Measurements from ENCODE around the gene CHAT.

CHAT gene

DNA sequence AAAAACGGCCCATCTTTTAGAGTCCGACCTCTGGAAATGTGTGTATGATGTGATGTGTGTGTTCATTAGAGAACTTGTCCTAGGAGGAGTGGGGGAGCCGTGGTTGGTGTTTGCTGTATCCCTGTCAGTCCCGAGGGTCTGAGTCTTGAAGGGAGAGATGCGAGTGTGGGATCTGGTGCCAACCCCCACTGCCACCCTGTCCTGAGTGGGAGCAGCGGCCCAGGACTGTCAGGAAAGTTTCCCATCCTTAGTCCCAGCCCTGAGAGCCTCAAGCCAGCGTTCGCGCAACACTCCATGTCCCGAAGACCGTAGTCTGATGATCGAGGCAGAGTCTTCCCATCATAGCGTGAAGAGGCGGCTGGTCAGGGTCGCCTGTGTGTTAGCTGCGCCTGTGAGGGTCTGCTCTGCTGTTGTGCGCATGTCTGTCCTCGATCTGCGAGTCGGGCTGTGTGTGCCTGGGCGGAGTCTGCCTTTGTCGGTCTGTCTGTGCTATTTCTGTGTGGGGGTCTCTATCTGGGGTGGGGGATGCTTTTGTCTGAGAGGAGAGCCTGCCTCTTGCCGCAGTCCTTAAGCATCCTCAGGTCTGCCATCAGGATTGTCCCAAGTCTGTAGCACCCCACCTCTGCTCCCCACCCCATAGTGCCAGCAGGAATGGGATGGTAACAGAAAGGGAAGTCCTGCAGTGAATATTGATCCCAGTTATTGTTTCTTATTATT lies 514 bp upstream of the CHAT start:
- Mint-ChIP-seq H3K27ac (no peak overlapping the region), H3K36me3 (ENCODE audit: low read depth) (peaks cover 7% of the 10 kb centered on the region), H3K4me3 (no peak overlapping the region), H3K27me3 (peaks cover 75% of the 10 kb centered on the region), H3K4me1 (no peaks in the 10 kb centered on the region), H3K9me3 (no peaks in the 10 kb centered on the region)
- no peak for ATAC-seq
- DNase-seq = no peak

DNA sequence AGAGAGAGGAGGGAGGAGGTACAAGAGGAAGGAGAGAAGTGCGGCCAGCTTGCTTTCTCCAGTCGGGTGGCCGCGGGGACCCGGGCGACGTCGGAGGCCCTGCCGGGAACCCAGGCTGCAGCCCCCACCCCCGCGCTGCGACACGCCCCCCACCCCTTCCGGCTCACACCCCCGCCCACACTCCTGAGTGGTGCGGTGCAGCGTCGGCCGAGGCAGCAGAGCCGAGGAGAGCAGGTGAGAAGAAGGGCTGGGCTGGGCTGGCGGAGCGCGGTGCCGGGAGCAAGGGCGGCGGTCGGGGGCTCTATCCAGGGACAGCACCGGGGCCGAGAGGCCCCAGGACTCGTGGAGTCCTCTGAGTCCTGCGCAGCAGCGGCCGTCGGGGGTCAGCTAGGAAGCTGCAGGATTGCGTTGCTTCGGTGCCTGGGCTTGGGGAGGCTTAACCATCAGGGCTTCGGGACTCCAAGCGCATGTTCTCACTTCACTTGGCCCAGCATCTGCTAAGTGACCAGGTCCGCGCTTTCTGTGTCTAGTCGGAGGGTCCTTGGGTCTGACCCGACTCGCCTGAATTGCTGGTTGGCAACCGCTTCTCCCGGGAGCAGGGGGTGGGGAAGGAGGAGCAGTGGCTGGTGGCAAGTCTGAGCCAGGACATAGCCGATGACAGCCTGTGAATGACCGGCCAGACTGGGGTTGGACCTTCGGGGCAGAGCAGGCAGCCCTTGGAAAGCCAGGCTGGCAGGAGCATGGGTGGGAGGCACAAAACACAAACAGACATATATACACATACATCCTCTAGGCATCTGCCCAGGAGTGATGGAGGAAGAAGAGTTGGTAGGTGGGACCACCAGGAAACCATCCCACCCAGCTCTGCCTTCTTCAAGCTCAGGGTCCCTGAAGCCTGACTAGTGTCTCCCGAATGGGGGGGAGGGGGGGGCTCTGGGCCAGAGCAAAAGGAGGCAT lies 683 bp downstream of the CHAT start:
- H3K36me3 Mint-ChIP-seq (ENCODE audit: low read depth) = peaks cover 7% of the 10 kb centered on the region

DNA sequence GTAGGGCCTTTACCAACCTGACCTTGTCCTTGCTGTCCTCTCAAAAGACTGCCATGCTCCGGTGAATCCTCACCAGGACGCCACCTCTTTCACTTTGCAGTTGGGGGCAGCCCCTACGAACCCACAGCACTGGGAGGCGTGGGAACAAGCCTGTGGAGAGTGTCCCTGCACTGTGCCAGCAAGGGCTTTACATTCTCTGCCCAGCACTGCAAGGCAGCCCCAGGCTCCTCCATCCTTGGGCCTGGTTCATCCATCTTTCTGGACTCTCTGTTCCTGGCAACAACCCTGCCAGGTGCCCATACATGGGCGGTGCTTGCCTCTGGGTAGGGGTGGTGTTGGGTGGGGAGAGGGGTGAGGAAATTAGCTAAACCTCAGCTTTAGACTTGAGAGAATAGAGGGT lies 1.4 kb downstream of the CHAT start:
- no peak for DNase-seq
- Mint-ChIP-seq H3K4me3 (no peak overlapping the region), H3K36me3 (ENCODE audit: low read depth) (peaks cover 7% of the 10 kb centered on the region), H3K27ac (no peak overlapping the region), H3K27me3 (peaks cover 76% of the 10 kb centered on the region), H3K4me1 (no peaks in the 10 kb centered on the region), H3K9me3 (no peaks in the 10 kb centered on the region)
- no peak for ATAC-seq

More for the DNA sequence above, 683 bp downstream of the CHAT start:
- Mint-ChIP-seq H3K27me3 (peaks cover 72% of the 10 kb centered on the region), H3K9me3 (no peaks in the 10 kb centered on the region), H3K4me1 (no peaks in the 10 kb centered on the region), H3K4me3 (no peak overlapping the region), H3K27ac (no peak overlapping the region)
- ATAC-seq (no peak), DNase-seq (no peak)

DNA sequence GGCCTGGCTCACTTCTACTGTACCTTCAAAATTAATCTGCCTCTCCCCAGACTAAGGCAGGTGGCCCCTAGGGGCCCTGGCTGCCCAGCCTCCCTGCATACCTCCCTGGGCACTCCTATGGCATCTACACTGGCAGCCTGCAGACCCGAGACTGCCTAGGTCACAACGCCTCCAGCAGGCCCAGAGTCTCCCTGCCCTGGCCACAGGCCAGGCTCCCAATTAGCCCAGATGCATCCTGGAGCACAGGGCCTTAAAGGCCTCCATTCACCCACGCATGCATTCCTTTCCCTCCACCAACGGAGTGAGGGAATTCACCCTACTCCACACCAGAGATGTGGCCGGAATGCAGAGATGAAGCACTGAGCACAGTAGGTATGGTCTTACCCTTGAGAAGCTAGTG lies 1.9 kb downstream of the CHAT start:
- Mint-ChIP-seq H3K36me3 (ENCODE audit: low read depth) (peaks cover 7% of the 10 kb centered on the region), H3K4me1 (no peaks in the 10 kb centered on the region), H3K9me3 (no peaks in the 10 kb centered on the region), H3K4me3 (no peak overlapping the region), H3K27me3 (peaks cover 76% of the 10 kb centered on the region), H3K27ac (no peak overlapping the region)
- DNase-seq (no peak), ATAC-seq (no peak)

DNA sequence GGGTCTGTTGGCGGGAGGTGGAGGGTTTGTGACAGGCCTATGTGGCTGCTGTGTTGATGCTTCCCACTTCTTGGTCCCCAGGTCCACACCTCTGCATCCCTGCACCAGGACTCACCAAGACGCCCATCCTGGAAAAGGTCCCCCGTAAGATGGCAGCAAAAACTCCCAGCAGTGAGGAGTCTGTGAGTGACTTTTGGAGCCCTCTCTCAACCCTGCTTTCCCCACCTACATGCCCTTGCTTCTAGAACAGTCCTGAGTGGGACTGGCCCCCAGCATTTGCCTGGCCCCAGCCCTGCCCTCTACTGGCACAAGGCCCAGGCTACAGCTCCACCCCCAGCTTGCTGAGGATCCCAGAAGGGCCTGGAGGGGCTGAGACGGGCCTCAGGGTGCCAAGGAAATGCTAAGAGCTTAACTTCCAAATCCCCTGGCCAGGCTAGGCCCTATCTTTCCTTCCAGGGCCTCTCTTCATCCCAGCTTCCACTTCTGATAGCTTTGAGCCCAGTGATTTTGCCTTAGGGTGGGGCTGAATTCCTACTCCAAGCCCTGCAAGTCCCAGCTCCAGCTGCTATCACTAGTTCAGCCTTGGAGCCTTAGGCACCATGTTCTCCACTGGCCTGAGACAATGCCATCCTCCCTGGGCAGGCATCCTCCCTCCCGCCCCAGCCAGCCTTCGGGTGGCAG lies 2.7 kb downstream of the CHAT start:
- H3K9me3 Mint-ChIP-seq = no peaks in the 10 kb centered on the region
- no peak overlapping the region for H3K4me3 Mint-ChIP-seq
- no peak for ATAC-seq
- no peak for DNase-seq
- no peaks in the 10 kb centered on the region for H3K4me1 Mint-ChIP-seq
- H3K36me3 Mint-ChIP-seq (ENCODE audit: low read depth) = peaks cover 3% of the 10 kb centered on the region
- H3K27ac Mint-ChIP-seq = no peak overlapping the region
- H3K27me3 Mint-ChIP-seq = peaks cover 68% of the 10 kb centered on the region

- no peaks in the 10 kb centered on the region for H3K4me1 Mint-ChIP-seq
- H3K27ac Mint-ChIP-seq = no peak overlapping the region
- no peaks in the 10 kb centered on the region for H3K36me3 Mint-ChIP-seq (ENCODE audit: low read depth)
- no peaks in the 10 kb centered on the region for H3K9me3 Mint-ChIP-seq
- peaks cover 60% of the 10 kb centered on the region for H3K27me3 Mint-ChIP-seq
- ATAC-seq (no peak), DNase-seq (no peak)
- H3K4me3 Mint-ChIP-seq = no peak overlapping the region
Observed at GRCh38 chr10:49617121-49618020, 3.5 kb downstream of the CHAT start.

GRCh38 chr10:49618821-49619220 lies 5.0 kb downstream of the CHAT start:
- Mint-ChIP-seq H3K27me3 (peaks cover 50% of the 10 kb centered on the region), H3K4me3 (no peak overlapping the region), H3K36me3 (ENCODE audit: low read depth) (no peaks in the 10 kb centered on the region), H3K27ac (no peak overlapping the region), H3K9me3 (no peaks in the 10 kb centered on the region), H3K4me1 (no peaks in the 10 kb centered on the region)
- no peak for ATAC-seq
- DNase-seq = no peak

DNA sequence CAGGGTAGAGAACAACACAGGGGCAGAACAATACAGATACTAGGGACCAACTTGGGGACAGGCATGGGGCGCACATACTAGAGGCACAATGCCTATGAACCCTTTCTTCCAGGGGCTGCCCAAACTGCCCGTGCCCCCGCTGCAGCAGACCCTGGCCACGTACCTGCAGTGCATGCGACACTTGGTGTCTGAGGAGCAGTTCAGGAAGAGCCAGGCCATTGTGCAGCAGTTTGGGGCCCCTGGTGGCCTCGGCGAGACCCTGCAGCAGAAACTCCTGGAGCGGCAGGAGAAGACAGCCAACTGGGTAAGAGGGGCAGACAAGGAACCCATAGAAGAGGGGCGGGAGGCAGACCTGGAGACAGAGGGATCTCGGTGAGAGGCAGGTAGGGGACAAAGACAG lies 5.8 kb downstream of the CHAT start:
- DNase-seq (no peak), ATAC-seq (no peak)
- Mint-ChIP-seq H3K27ac (no peak overlapping the region), H3K36me3 (ENCODE audit: low read depth) (no peaks in the 10 kb centered on the region), H3K27me3 (peaks cover 47% of the 10 kb centered on the region), H3K4me1 (no peaks in the 10 kb centered on the region), H3K4me3 (no peak overlapping the region), H3K9me3 (no peaks in the 10 kb centered on the region)

- Mint-ChIP-seq H3K27ac (no peak overlapping the region), H3K36me3 (ENCODE audit: low read depth) (no peaks in the 10 kb centered on the region), H3K4me1 (no peaks in the 10 kb centered on the region), H3K9me3 (no peaks in the 10 kb centered on the region), H3K27me3 (peaks cover 41% of the 10 kb centered on the region), H3K4me3 (no peak overlapping the region)
- no peak for ATAC-seq
- DNase-seq = no peak
Observed at GRCh38 chr10:49620286-49620810, 6.5 kb downstream of the CHAT start.

DNA sequence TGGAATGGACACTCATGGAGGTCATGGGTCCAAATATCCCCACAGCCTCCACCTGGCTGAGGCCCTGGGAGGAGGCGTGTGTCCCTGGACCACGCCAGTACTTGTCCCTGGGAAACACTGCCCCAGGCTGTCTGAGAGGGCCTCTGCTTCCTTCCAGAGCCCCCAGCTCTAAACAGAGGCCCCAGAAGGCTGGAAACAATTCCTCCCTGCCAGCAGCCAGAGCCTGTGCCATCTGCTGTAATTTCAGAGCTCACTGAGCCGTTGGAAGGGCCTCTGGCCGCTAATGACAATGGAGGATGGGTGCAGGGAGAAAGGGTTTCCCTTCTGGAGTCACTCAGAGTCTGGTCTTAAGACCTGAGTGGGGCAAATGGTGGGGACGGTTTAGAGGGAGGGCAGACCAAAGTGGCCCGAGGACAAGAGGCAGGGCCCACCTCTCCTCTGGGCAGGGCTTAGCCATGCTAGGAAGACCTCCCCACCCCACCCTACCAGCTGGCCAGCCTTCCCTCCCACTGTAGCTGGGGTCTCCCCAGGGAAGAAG lies 7.1 kb downstream of the CHAT start:
- Mint-ChIP-seq H3K36me3 (ENCODE audit: low read depth) (no peaks in the 10 kb centered on the region), H3K4me3 (no peak overlapping the region), H3K9me3 (no peaks in the 10 kb centered on the region), H3K27ac (no peak overlapping the region), H3K27me3 (peaks cover 37% of the 10 kb centered on the region), H3K4me1 (no peaks in the 10 kb centered on the region)
- ATAC-seq (peak; percentile 13), DNase-seq (no peak)

GRCh38 chr10:49621561-49621960 lies 7.7 kb downstream of the CHAT start:
- no peak for ATAC-seq
- H3K9me3 Mint-ChIP-seq = no peaks in the 10 kb centered on the region
- DNase-seq = no peak
- peaks cover 33% of the 10 kb centered on the region for H3K27me3 Mint-ChIP-seq
- H3K36me3 Mint-ChIP-seq (ENCODE audit: low read depth) = no peaks in the 10 kb centered on the region
- no peaks in the 10 kb centered on the region for H3K4me1 Mint-ChIP-seq
- H3K27ac Mint-ChIP-seq = no peak overlapping the region
- H3K4me3 Mint-ChIP-seq = no peak overlapping the region

- Mint-ChIP-seq H3K4me3 (no peak overlapping the region), H3K9me3 (no peaks in the 10 kb centered on the region), H3K4me1 (no peaks in the 10 kb centered on the region), H3K27me3 (peaks cover 22% of the 10 kb centered on the region), H3K36me3 (ENCODE audit: low read depth) (no peaks in the 10 kb centered on the region), H3K27ac (no peak overlapping the region)
- ATAC-seq = no peak
- no peak for DNase-seq
Observed at GRCh38 chr10:49622426-49623425, 8.9 kb downstream of the CHAT start.

- H3K27ac Mint-ChIP-seq = no peak overlapping the region
- H3K36me3 Mint-ChIP-seq (ENCODE audit: low read depth) = no peaks in the 10 kb centered on the region
- H3K9me3 Mint-ChIP-seq = no peaks in the 10 kb centered on the region
- ATAC-seq = no peak
- DNase-seq = no peak
- H3K27me3 Mint-ChIP-seq = peaks cover 8% of the 10 kb centered on the region
- no peaks in the 10 kb centered on the region for H3K4me1 Mint-ChIP-seq
- H3K4me3 Mint-ChIP-seq = no peak overlapping the region
Observed at GRCh38 chr10:49624629-49625028, 10.8 kb downstream of the CHAT start.
